Hepatocyte (in vitro differentiated cells): ENCODE measurements around the gene MGLL.

ENCODE experiments used
- EZH2phosphoT487 ChIP-seq: fragments of 200-600 bp; sonication (generic); IDR thresholded peaks from one replicate; pipeline ENCODE4 v1.6.1; 2018; ENCODE audit warnings: antibody characterized with exemption, mild to moderate bottlenecking, low read depth, moderate library complexity; ENCODE audit not compliant: unreplicated experiment, severe bottlenecking
- TF ChIP-seq, protein P1 (sequence below): fragments of 200-600 bp; sonication (generic); IDR thresholded peaks from 2 replicates; pipeline ENCODE4 v1.5.1; 2016; ENCODE audit warnings: antibody characterized with exemption, mild to moderate bottlenecking; ENCODE audit not compliant: poor library complexity

DNA sequence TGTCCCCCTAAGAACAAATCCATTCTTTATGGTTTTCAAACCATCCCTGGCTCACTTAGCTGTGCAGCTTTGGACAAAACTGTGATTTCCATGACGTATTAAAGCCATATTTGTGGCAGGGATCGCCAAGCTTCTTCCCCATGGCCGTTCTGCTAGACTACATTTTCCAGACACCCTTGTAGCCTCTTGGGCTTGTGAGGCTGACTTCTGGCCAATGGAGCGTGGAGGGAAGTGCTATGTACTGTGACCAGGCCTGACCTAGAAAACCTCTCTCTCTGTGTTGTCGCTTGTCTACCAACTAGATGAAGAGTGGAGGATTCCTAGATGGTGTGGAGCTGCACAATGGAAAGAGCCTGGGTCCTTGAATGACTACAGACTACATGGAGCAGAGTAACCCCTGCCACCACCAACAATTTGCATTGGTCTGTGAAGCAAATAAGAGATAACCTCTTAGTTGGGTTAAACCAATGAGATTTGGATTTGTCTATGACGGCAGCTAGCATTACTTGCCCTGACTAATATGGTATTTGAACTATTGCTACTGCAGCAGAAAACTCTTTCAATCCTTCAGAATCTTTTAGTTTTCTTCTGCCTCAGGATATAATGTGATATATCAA is 22.1 kb upstream of the MGLL start:
- TF ChIP-seq, protein P1, sequence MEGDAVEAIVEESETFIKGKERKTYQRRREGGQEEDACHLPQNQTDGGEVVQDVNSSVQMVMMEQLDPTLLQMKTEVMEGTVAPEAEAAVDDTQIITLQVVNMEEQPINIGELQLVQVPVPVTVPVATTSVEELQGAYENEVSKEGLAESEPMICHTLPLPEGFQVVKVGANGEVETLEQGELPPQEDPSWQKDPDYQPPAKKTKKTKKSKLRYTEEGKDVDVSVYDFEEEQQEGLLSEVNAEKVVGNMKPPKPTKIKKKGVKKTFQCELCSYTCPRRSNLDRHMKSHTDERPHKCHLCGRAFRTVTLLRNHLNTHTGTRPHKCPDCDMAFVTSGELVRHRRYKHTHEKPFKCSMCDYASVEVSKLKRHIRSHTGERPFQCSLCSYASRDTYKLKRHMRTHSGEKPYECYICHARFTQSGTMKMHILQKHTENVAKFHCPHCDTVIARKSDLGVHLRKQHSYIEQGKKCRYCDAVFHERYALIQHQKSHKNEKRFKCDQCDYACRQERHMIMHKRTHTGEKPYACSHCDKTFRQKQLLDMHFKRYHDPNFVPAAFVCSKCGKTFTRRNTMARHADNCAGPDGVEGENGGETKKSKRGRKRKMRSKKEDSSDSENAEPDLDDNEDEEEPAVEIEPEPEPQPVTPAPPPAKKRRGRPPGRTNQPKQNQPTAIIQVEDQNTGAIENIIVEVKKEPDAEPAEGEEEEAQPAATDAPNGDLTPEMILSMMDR = no peak
- no peak for TF ChIP-seq EZH2phosphoT487
